ENCODE data around the gene SLC6A6. TPM values are rescaled to one million over a fixed set of nuclear protein-coding genes. Genes with fewer than 3 reads are reported as not detected.

Gene SLC6A6
- total and polyA plus RNA-seq, 12 donors, result 10.6 to 197 (median 85.6) TPM

DNA sequence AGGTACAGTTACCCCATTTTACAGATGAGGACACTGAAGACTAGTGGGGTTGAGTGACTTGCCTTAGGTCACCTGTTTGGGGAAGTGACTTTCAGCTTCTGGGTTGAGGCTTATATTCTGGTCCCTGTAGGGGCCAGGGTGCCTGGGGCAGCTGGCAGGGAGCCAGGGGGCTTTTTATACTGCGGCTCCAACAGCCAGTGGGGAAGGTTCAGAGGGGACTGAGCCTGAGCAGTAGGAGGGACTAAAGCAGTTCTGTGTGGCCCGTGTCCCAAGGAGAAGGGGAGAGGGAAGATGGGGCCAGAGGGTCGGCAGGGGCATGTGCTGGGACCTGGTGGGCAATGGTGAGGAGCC, 37.7 kb downstream of the SLC6A6 start:
- peak overlapping the region in 3 of 5 donors; percentile 20 to 57 (median 54) for H3K27ac ChIP-seq
- H3K4me3 ChIP-seq, result no peak overlapping the region
- H3K9me3 ChIP-seq (replicated peaks in 1 of 3), result no peaks in the 10 kb centered on the region
- H3K27me3 ChIP-seq, result no peaks in the 10 kb centered on the region
- 60 to 74% (median 65%) methylated on average over 3 of the region's 3 CpGs for WGBS, 4 donors
- intact Hi-C loops (cut with DNase I), result no loop called here
- no peak for DNase-seq
- H3K36me3 ChIP-seq (replicated peaks in 1 of 2), result no peaks in the 10 kb centered on the region
- TF ChIP-seq, protein P1, sequence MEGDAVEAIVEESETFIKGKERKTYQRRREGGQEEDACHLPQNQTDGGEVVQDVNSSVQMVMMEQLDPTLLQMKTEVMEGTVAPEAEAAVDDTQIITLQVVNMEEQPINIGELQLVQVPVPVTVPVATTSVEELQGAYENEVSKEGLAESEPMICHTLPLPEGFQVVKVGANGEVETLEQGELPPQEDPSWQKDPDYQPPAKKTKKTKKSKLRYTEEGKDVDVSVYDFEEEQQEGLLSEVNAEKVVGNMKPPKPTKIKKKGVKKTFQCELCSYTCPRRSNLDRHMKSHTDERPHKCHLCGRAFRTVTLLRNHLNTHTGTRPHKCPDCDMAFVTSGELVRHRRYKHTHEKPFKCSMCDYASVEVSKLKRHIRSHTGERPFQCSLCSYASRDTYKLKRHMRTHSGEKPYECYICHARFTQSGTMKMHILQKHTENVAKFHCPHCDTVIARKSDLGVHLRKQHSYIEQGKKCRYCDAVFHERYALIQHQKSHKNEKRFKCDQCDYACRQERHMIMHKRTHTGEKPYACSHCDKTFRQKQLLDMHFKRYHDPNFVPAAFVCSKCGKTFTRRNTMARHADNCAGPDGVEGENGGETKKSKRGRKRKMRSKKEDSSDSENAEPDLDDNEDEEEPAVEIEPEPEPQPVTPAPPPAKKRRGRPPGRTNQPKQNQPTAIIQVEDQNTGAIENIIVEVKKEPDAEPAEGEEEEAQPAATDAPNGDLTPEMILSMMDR (IDR thresholded peaks at IDR 0.05), result no peak
- TF ChIP-seq POLR2A (IDR thresholded peaks at IDR 0.05), result no peak
- peaks cover 24 to 55% of the 10 kb centered on the region in 2 donors for H3K4me1 ChIP-seq (replicated peaks in 1 of 2)

DNA sequence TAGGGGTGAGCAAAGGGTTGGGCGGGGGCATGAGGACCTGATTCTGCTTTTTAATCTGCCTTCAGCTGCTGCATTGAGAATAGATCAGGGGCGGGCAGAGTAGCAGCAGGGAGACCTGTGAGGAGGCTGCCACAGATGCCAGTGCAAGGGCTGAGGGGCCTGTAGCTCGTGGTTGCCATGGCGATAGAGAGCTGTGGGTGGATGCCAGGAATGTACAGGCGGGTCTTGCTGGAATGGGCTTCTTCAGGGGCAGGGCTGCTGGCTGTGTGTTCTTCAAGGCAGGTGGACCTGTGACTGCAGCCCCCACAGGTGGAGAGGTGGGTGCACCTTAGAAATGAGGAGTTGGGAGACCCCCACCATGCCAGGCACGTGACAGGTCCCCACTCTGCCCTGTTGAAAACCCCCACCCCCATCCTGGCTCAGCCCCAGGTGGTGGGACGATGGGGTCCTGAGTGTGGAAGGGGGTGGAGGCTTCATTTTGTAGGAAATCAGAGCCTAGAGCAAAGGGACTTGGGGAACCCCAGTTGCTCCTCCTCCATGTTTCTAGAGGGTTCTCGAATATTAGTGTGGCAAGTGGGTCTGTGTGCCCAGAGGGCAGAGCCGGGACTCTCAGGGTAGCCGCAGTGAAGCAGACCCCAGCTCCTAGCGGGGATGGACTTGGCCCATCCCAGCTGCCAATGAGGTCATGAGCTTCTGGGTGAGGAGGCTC, 38.3 kb downstream of the SLC6A6 start:
- H3K4me3 ChIP-seq, result no peak overlapping the region
- WGBS, 4 donors, result 80 to 86% (median 82%) methylated on average over 8 to 11 of the region's 11 CpGs
- H3K9me3 ChIP-seq (replicated peaks in 1 of 3), result no peaks in the 10 kb centered on the region
- no peaks in the 10 kb centered on the region for H3K27me3 ChIP-seq
- intact Hi-C loops (cut with DNase I), result no loop called here
- TF ChIP-seq, protein P1 (IDR thresholded peaks at IDR 0.05), result no peak
- no peak for TF ChIP-seq POLR2A (IDR thresholded peaks at IDR 0.05)
- peak overlapping the region in 1 of 5 donors; percentile 54 for H3K27ac ChIP-seq
- peaks cover 23 to 50% of the 10 kb centered on the region in 2 donors for H3K4me1 ChIP-seq (replicated peaks in 1 of 2)
- peak in 1 of 7 donors; percentile 28 for DNase-seq
- peaks cover 0 to 5% of the 10 kb centered on the region in 2 donors for H3K36me3 ChIP-seq (replicated peaks in 1 of 2)

DNA sequence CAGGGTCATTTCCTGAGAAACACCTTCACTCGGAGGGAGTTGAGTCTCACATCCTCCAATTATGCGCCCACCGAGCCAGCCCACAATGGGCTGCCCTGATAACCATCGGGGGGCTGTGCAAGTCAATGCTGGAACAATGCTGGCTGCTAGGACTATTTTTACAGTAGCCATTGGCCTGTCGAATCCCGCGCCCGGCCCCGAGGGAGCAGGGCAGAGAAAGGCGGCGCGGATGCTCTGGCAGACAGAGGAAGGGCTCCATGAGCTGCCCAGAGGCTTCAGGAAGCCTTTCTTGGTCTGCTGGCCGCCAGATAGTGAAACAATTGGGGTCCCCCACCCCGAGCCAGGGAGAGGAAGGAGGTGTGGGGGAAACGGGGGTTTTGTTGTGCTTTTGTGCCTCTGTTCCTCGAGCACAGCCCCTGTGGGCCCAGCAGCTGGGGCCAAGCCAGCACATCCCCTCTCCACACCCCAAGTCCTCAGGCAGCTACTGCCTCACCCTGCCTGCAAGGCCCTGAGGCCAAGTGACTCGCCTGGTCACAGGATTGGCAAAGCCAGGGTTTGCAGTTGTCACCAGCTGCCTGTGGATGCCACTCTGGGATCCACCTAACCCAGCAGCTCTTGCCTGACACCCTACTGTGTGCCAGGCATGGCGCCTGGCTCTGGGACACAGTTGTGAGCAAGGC, 39.0 kb downstream of the SLC6A6 start:
- Histone ChIP-seq H3K36me3 (replicated peaks in 1 of 2) (peaks cover 0 to 12% of the 10 kb centered on the region in 2 donors), H3K4me1 (replicated peaks in 1 of 2) (peaks cover 23 to 47% of the 10 kb centered on the region in 2 donors), H3K9me3 (replicated peaks in 1 of 3) (no peaks in the 10 kb centered on the region), H3K4me3 (no peak overlapping the region), H3K27me3 (no peaks in the 10 kb centered on the region), H3K27ac (peak overlapping the region in 3 of 5 donors; percentile 26 to 41 (median 36))
- intact Hi-C loops (cut with DNase I), result no loop called here
- WGBS, 4 donors, result 71 to 87% (median 86%) methylated on average over 12 to 18 of the region's 18 CpGs
- TF ChIP-seq, protein P1 (IDR thresholded peaks at IDR 0.05), result no peak
- no peak for TF ChIP-seq POLR2A (IDR thresholded peaks at IDR 0.05)
- peak in 1 of 7 donors; percentile 51 for DNase-seq

DNA sequence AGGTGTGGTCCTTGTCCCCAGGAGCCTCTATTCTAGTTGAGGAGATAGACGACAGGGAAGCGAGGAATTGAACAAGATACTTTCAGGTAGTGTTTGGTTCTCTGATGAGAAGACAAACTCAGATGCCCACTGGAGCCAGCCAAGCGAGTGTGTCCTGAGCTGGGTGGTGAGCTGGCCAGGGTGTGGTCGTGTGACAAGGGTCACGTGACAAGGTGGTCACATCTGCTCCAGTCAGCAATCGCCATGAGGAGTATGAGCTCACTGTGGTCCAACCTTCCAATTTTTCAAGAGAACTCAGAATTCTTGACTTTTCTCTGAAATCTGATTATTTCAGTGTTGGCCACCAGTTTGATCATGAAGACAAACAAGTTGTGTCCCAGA, 39.5 kb downstream of the SLC6A6 start:
- peaks cover 0 to 17% of the 10 kb centered on the region in 2 donors for H3K36me3 ChIP-seq (replicated peaks in 1 of 2)
- H3K27me3 ChIP-seq, result no peaks in the 10 kb centered on the region
- TF ChIP-seq, protein P1 (IDR thresholded peaks at IDR 0.05), result no peak
- TF ChIP-seq POLR2A (IDR thresholded peaks at IDR 0.05), result no peak
- no peak for DNase-seq
- H3K4me3 ChIP-seq, result no peak overlapping the region
- H3K27ac ChIP-seq, result peak overlapping the region in 3 of 5 donors; percentile 26 to 41 (median 36)
- H3K4me1 ChIP-seq (replicated peaks in 1 of 2), result peaks cover 20 to 42% of the 10 kb centered on the region in 2 donors
- 76 to 90% (median 87%) methylated on average over 6 of the region's 6 CpGs for WGBS, 4 donors
- no peaks in the 10 kb centered on the region for H3K9me3 ChIP-seq (replicated peaks in 1 of 3)
- intact Hi-C loops (cut with DNase I), result no loop called here
